ENCODE measurements around the gene PTMS. TPM values are rescaled to one million over a fixed set of nuclear protein-coding genes. Genes with fewer than 3 reads are reported as not detected.

The PTMS gene
- total and polyA plus RNA-seq, 2 of the 13 experiments (the other 11 are each of a cell fraction or from before 2014, with no cell fraction given), result 40.5 to 82.4 TPM

- TF ChIP-seq HNF1B (CRISPR knock-in tag; IDR thresholded peaks at IDR 0.05) (peak; percentile 94), RARG (CRISPR knock-in tag; IDR thresholded peaks at IDR 0.05; ENCODE audit: low read depth) (0 out of 2 replicates have a peak, but pooled peaks have one; percentile 22), PRPF4 (IDR thresholded peaks at IDR 0.05; ENCODE audit: low read depth, low read length, poor library complexity, severe bottlenecking) (peak; percentile 75), GPN1 (CRISPR knock-in tag; IDR thresholded peaks at IDR 0.05; ENCODE audit: borderline replicate concordance) (no peak), CHD4 (IDR thresholded peaks at IDR 0.05; ENCODE audit: borderline replicate concordance, low read length) (peak; percentile 60; the same call in 1 of the 2 replicates), KMT2A (CRISPR knock-in tag; IDR thresholded peaks at IDR 0.05) (peak; percentile 66; the same call in 1 of the 2 replicates), HDAC1 (CRISPR knock-in tag; IDR thresholded peaks at IDR 0.05) (peak; percentile 90), RFX1 (IDR thresholded peaks at IDR 0.05) (no peak), ZNF382 (CRISPR knock-in tag; IDR thresholded peaks at IDR 0.05; ENCODE audit: borderline replicate concordance) (no peak; the same call in 1 of the 2 replicates), RFX3 (CRISPR knock-in tag; IDR thresholded peaks at IDR 0.05) (no peak; the same call in 1 of the 2 replicates), HOXA3 (CRISPR knock-in tag; IDR thresholded peaks at IDR 0.05) (peak; percentile 94), ZNF253 (CRISPR knock-in tag; IDR thresholded peaks at IDR 0.05; ENCODE audit: borderline replicate concordance) (peak; percentile 97), MYNN (CRISPR knock-in tag; IDR thresholded peaks at IDR 0.05; ENCODE audit: low read depth) (no peak; the same call in 1 of the 2 replicates), ZNF496 (CRISPR knock-in tag; IDR thresholded peaks at IDR 0.05; ENCODE audit: insufficient replicate concordance) (no peak), KLF12 (CRISPR knock-in tag; IDR thresholded peaks at IDR 0.05; ENCODE audit: borderline replicate concordance) (peak; percentile 80), ZNF280B (CRISPR knock-in tag; IDR thresholded peaks at IDR 0.05; ENCODE audit: borderline replicate concordance) (peak; percentile 98), ZNF317 (CRISPR knock-in tag; IDR thresholded peaks at IDR 0.05) (peak; percentile 80), KLF9 (CRISPR knock-in tag; IDR thresholded peaks at IDR 0.05; ENCODE audit: low read depth) (no peak), ZNF773 (CRISPR knock-in tag; IDR thresholded peaks at IDR 0.05; ENCODE audit: borderline replicate concordance) (0 out of 2 replicates have a peak, but pooled peaks have one; percentile 91), MIER2 (CRISPR knock-in tag; IDR thresholded peaks at IDR 0.05) (no peak), POLR2AphosphoS2 (IDR thresholded peaks at IDR 0.05; ENCODE audit: low read depth, low read length) (no peak), ZNF3 (CRISPR knock-in tag; IDR thresholded peaks at IDR 0.05) (peak; percentile 43), KDM1A (CRISPR knock-in tag; IDR thresholded peaks at IDR 0.05) (peak; percentile 47; the same call in 1 of the 2 replicates), IKZF1 (IDR thresholded peaks at IDR 0.05) (no peak), HOMEZ (CRISPR knock-in tag; IDR thresholded peaks at IDR 0.05; ENCODE audit: low read depth) (peak; percentile 42; the same call in 1 of the 2 replicates), ZNF780A (CRISPR knock-in tag; IDR thresholded peaks at IDR 0.05) (no peak), HNRNPLL (IDR thresholded peaks at IDR 0.05; ENCODE audit: low read depth, low read length, poor library complexity, severe bottlenecking) (peak; percentile 95)
Observed at GRCh38 chr12:6723607-6724408, 42.4 kb upstream of the PTMS start, which contains the start of gene COPS7A (continued).

Measured in HepG2 (cell line).